NOMO-1 (cell line): Measurements from ENCODE around the gene PLA2G4F.

ENCODE experiments used
- DNase-seq, 2 experiments: peaks; one replicate each; lab custom pipeline; 2025; ENCODE audit not compliant: unreplicated experiment in 2 of 2; lab: John Stamatoyannopoulos, UW

PLA2G4F gene

GRCh38 chr15:42165106-42165505, 8.7 kb upstream of the PLA2G4F start:
- DNase-seq: peak in 1 of 2 experiments; percentile 5

GRCh38 chr15:42163947-42164550, 7.6 kb upstream of the PLA2G4F start:
- DNase-seq: no peak

- DNase-seq: no peak
Measured at GRCh38 chr15:42163291-42163690, 6.9 kb upstream of the PLA2G4F start.

GRCh38 chr15:42160136-42160535, 3.7 kb upstream of the PLA2G4F start:
- no peak for DNase-seq

- no peak for DNase-seq
Measured at GRCh38 chr15:42159381-42160015, 3.1 kb upstream of the PLA2G4F start.

- DNase-seq: no peak
Measured at GRCh38 chr15:42158941-42159340, 2.5 kb upstream of the PLA2G4F start.

GRCh38 chr15:42157981-42158765, 1.7 kb upstream of the PLA2G4F start:
- DNase-seq: peak in 1 of 2 experiments; percentile 11

- DNase-seq: no peak
Measured at GRCh38 chr15:42157381-42157780, 945 bp upstream of the PLA2G4F start.

- DNase-seq: no peak
Measured at GRCh38 chr15:42155546-42156242, 742 bp downstream of the PLA2G4F start.

- no peak for DNase-seq
Measured at GRCh38 chr15:42154956-42155355, 1.5 kb downstream of the PLA2G4F start.

- no peak for DNase-seq
Measured at GRCh38 chr15:42154212-42154941, 2.1 kb downstream of the PLA2G4F start.

- no peak for DNase-seq
Measured at GRCh38 chr15:42153874-42154211, 2.6 kb downstream of the PLA2G4F start.

GRCh38 chr15:42152921-42153698, 3.3 kb downstream of the PLA2G4F start:
- DNase-seq: no peak

GRCh38 chr15:42152196-42152920, 4.1 kb downstream of the PLA2G4F start:
- no peak for DNase-seq

- no peak for DNase-seq
Measured at GRCh38 chr15:42151736-42152135, 4.7 kb downstream of the PLA2G4F start.

- DNase-seq: no peak
Measured at GRCh38 chr15:42151141-42151561, 5.3 kb downstream of the PLA2G4F start.

GRCh38 chr15:42150219-42150970, 6.0 kb downstream of the PLA2G4F start:
- DNase-seq: no peak

- DNase-seq: no peak
Measured at GRCh38 chr15:42149493-42150218, 6.8 kb downstream of the PLA2G4F start.
